Suppressor macrophage treated with lipopolysaccharide for 1 hour (primary cell): Measurements from ENCODE around the gene ATP2B3.
"Not testable (repeated sequence)": the region's sequence is repeated elsewhere in the genome, so short reads cannot be mapped to it uniquely, and the experiment has no call there.

ENCODE experiments used
- DNase-seq, 3 donors: peaks; one replicate each; pipeline ENCODE4 v3.0.0-alpha.2; 2020 to 2022

ATP2B3 gene

DNA sequence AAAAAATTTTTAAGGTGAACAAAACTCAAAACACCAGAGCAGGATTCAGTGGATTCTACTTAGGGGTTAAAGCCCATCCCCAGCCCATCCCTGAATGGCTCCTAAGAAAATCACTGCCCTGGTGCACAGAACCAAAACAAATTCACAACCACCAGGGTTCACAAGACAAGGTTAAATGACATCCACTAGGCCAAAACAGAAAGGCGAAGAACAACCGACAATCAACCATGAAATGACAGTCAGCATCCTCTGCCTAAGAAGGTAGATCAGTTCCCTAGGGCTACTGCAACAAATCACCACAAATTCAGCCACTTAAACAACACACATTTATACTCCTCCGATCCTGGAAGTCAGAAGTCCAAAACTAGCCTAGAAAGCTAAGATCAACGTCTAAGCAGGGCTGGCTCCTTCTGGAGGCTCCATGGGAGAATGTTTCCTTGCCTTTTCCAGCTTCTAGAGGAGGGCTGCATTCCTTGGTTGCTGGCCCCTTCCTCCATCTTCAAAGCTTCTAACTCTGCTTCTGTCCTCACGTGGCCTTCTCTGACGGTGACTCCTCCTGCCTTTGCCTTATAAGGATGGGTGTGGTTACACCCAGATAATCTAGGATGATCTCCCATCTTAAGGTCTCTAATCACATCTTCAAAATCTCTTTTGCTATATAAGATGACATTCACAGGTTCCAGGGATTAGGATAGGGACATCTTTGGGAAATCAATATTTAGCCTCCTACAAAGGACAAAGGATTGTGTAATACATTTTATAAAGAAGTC, 79.7 kb downstream of the ATP2B3 start:
- DNase-seq, result no peak

DNA sequence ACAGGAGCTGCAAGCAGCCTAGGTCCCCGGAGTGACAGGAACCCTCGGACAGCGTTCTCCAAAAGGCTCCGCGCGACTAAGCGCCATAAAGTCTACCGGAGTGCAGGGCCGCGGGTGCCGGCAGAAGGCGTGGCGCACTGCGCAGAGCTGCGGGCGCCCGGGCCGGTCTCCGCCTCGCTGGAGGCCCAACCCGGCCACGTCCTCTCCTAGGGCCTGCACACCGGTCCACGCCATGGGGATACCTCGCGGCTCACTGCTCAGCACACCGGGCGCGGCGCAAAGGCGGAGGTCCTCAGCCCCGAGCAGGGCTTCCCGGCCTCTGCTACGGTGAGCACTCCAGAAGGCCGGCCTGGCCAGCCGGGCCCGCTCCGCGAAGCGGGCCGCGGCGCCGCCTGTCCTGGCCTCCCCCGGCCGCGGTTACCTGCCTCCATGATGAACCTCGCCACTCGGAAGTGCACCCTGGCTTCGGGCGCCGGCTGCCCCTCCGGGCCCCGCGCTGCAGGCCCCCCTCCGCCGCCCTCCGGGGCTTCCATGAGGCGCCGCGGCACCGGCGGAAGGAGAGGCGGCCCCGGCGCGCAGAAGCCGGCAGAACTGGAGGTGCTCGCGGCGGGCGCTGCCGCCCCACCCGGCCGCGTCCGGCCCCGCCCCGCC, 81.2 kb downstream of the ATP2B3 start, which contains the start of gene CCNQ:
Gene CCNQ (minus strand): TSS at position 599 of the 651 bp plus-strand sequence. CDS start 66 bp downstream, at position 533.
- peak in 2 of 3 donors; percentile 32 to 53 for DNase-seq

DNA sequence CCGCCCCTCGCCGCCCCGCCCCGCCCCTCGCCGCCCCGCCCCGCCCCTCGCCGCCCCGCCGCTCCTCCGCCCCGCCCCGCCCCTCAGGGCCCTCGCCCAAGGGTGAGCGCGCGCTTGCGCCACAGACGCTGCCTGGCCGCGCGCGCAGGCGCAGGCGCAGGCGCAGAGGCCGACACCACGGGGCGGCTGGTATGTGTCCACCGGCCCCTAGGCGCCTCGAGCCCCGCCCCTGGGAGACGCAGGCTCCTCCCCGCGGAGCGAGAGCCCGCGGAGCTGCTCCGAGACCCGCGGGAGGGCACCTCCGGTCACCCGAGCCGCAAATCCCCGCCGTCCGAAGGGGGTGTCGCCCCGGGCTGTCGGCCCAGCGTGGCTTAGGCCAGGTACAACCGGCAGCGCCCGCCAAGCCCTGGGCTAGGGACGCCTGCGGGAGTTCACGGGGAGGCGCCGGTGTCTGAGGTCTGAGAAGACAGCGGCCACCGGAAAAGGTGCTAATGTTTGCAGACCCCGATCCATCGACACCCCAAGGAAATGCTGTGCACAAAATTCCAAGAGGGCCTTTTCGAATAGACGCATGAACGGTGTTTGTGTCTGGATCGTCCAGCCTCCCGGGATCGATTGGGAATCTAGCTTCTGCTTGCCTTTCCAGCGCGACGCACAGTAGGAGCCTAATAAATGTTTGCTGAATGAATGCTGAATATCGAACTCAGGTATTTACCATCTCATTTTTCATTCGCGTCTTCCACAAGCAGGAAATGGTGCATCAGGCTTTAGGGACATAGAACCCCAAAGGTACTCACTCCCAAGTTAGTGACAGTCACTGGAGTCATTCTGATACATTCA, 82.0 kb downstream of the ATP2B3 start:
- peak; percentile 91 to 96 (median 94) for DNase-seq

DNA sequence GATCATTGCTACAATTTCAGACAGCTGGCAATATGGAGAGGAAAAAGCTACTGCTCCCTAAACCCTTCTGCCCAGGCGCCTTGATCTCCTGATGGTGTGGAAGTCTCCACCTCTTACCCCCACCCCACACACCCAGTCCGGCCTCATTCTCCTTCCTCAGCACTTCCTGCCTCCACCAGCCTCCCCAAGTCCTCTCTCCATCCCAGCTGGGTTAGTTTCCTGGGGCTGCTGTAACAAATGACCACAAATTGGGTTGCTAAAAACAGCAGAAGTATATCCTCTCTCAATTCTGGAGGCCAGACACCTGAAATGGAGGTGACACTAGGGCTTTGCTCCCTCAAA, 82.6 kb downstream of the ATP2B3 start:
- peak in 1 of 3 donors; percentile 42 for DNase-seq

DNA sequence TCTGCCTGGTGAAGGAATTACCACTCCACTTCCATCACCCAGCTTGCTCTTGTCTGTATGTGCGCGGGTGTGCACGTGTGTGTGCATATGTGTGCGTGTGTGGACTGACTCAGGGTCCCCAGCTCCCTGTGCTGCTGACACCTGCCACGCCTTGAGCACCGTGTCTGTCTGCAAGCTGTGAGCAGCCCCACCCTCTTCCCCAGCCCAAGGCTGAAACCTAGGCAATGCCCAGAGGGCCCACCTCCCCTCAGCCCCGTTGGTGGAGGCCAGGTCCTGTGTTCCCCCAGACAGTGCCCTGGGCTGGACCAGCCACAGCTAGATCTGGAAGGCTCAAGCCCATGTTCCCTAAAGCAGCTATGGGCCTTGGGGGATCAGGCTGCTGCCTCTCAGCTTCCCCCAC, 83.5 kb downstream of the ATP2B3 start:
- DNase-seq, result no peak

DNA sequence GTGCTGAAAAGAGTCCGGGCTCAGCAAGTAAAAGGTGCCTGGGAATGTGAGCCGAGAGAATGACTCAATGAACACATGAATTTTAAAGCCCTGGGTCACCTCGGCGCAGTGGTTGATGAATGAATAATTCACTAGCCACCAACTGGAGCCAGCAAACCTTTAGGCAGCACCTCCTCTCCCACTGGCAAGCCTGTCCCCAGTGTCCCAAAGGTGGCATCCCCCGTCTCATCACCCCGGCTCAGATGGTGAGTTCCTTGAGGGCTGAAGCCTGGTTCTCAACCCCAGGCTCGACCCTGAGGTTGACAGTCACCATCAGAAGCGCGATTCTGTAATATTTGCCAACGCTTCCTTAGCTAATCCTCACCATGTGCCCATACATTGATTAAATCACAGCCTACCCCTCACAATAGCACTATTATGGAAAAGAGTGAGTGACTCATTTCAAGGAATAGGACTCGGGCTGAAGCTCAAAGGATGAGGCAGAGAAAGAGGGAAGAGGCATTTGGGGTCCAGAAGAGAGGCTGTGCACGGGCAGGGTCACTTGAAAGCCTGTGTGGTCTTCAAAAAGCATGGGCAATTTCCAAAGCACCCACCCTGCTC, 84.2 kb downstream of the ATP2B3 start:
- DNase-seq, result no peak

DNA sequence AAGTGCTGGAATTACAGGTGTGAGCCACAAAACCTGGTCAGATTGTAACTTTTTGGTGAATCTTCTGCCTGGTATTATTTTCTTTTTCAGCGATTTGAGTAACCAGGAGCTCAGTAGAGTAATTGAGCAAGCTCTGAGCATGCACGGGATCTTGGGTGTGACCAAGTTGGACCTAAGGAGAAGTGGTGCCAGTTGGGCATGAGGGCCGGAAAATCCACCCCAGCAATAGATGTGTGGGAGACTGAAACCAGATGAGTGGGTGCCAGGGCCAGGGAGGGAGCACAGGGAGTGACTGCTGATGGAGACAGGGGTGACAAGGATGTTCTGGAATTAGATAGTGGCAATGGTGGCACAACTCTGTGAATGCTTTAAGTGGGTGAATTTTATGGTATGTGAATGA, 85.2 kb downstream of the ATP2B3 start:
- DNase-seq, result peak; percentile 64 to 69 (median 64)

DNA sequence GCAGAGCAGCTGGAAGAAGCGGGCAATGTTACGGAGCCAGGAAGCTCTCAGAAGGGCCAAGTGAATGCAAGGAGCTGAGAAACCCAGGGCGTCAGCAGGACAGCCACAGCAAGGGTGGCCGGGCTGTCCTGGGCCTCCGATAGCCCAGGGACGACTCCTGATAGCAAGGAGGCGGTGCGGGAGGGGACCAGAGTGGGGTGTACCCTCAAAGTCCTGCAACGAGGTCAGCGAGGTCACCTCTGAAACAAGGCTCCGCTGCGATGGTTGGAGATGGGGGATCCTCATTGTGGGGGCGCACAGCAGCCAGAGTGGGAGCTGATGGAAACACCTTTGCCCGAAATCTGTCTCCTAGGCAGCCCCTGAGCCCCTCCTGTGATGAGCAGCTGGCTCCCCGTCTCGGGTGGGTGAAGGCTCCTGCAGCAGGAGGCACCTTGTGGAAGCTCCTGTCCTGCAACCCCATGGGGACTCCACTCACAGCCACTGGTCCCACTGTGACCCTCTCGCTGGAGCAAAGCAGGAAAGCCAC, 85.8 kb downstream of the ATP2B3 start:
- no peak for DNase-seq

DNA sequence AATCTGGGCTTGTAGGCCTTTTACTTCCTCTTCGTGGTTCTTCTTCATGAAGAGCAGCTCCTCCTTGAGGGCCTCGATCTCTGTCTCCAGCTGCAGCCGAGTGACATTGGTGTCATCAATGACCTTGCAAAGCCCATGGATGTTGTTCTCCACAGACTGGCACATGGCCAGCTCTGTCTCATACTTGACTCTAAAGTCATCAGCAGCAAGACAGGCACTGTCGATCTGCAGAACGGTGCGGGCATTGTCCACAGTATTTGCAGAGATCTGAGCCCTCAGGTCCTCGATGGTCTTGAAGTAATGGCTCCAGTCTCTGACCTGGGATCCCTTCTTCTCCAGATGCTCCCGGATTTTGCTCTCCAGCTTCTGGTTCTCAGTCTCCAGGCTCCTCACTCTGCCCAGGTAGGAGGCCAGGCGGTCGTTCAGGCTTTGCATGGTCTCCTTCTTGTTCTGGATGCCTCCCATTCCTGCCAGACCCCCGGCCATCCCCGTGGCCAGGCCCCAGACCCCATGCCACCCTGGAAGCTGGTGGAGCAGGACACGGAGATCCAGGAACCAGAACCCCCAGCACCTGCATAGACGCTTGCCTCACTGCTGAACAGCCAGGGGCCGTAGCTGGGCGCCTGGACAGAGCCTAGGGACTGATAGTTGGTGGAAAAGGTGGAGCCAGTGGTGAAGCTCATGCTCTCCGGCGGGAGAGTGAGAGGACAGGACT, 87.4 kb downstream of the ATP2B3 start:
- DNase-seq, result not testable (repeated sequence)

DNA sequence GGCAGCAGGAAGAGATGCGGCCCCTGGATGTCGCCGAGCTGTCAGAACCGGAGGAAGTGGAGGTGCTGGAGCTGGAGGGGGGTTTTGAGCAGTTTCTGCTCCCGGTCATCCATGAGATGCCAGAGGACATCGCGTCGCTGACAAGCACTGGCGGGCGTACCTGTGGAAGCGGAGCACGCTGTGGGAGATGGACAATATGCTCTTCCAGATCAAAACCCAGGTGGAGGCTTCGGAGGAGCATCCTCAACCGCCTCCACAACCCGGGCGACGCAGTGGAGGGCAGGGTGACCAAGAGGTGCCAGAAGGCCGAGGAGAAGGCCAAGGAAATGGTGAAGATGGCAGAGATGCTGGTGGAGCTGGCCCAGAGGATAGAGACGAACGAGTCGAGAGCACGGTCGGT, 89.1 kb downstream of the ATP2B3 start:
- DNase-seq, result no peak

DNA sequence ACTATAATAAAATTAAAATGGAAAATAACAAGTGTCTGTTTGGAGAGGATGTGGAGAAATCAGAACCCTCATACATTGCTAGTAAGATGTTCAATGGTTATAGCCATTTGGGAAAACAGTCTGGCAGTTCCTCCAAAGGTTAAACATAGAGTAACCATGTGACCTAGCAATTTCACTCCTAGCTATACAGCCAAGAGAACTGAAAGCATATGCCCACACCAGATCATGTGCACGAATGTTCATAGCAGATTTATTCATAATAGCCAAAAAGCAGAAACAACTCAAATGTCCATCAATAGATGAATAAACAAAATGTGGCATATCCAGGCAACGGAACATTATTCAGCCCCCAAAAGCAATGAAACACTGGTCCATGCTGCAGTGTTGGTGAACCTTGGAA, 90.9 kb downstream of the ATP2B3 start:
- peak; percentile 77 to 84 (median 83) for DNase-seq

DNA sequence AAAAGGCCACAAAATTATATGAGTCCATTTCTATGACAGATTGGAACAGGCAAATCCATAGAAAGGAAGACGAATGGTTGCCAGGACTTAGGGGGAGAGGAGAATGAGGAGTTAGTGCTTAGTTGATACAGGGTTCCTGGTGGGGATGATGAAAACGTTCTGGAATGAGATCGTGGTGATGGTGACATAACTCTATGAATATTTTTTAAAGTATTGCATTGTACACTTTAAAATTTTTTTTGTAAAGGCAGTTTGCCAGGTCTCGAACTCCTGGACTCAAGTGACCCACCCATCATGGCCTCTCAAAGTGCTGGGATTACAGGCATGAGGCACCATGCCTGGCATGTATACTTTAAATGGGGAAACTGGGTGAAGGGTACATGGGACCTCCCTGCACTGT, 91.4 kb downstream of the ATP2B3 start:
- DNase-seq, result no peak

DNA sequence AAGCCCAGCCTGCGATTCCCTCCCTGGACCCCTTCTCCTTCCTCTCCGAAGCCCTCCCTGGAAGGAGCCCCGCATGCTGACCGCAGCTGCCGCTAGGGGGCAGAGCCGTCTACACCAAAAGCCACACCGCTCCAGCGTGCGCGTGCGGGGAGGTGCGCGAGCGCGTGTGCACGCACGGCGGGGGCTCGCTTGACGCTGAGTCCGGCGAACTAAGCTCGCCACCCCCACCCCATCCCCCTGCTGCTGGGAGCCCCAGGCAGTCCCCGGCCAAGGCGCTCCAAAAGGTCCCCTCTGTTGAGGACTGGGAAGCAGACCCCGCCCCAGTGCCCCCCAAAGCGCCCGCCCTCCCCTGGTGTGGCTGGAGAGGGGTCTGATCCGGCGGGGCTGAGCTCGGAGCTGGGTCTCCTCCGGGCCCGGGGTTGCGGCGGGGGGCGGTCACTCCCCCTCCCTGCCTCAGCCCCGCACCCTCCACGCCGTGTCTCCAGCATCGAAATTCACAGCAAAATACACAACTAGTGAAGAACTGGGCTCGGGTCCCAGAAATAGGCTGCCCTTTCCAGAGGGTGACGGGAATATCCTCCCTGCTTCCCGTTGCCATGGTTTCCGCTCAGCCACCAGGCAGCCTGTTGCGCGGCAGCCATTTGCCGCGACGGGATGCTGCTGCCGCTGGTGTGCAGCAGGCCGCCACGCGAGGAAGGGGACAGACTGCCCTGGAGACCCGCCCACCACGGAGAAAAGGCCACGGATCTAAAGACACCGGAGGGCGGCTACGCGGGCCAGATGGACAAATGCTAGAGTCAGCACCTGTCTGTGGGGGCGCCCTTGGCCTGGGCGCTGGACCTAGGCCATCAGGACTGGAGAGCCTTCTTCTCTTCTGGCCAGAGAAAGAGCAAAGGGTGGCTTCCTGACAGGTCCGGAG, 92.7 kb downstream of the ATP2B3 start:
- DNase-seq, result peak; percentile 47 to 80 (median 52)

DNA sequence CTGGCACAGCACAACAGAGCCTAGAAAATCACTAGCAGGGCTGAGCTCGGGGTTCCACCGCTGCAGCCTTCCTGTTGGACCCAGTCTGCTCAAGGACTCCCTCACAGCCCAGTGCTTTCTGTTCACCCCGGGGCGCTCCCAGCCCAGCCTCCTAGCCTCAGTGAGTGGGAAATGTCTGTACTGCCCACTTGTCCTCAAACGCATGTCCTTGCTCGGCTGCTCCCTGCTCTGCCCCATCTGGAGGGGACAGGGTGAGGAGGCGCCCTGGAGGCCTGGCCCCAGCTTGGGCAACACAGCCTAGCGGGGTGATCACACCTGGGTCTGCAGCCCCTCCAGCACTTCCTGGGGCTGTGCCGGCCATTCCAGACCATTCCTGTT, 93.4 kb downstream of the ATP2B3 start:
- DNase-seq, result no peak

DNA sequence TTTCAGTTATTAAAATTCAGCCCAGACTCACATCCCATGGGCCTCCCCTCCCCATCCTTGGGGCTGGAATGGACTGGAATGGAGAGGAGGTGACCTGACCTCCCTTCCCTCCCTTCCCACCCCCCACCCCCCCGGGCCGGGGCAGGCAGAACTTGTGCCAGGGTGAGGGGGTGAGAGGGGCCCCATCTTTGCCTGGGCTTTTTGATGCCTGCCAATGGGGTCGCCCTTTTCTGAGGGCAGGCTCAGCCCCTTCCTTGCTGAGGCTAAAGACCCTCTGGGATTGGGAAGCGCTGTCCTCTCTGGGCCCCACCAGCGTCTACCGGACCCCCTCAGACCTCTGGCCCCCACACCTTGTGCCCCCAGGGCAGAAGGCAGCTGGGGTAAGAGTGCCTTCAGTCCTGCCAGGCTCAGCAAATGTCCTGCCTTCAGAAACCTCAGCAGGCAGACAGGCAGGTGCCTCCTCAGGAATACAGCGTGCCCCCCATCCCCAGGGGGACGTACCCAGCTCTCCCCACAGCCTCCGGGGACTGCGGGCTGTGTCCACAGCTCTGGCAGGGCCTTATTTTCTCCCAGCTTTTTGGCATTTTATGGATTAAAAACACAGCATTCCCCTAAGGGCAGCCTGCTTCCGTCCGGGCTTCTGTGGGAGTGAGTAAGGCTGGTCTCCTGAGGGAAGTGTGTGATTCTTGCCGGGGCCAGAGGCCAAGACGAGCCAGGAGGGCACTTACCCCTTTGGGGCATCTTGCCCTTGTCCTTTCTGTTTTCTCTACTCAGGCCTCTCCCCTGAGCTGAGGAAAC, 94.1 kb downstream of the ATP2B3 start:
- no peak for DNase-seq

DNA sequence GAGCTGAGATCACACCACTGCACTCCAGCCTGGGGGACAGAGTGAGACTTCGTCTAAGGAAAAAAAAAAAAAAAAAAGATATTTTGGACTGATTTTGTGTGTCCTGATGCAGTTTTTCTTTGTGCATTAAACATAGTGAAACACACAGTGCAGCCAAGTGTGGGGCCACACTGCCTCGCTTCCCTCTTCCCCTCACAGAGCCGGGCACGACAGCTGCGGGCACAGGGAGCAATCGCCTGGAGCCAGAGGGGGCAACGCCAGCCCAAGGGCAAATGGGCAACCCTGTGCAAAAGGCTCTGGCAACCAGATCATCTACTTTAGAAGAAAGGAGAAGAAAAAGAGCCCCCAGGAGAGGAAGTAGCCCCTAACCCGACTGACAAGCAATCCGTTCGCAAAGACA, 95.0 kb downstream of the ATP2B3 start:
- no peak for DNase-seq

DNA sequence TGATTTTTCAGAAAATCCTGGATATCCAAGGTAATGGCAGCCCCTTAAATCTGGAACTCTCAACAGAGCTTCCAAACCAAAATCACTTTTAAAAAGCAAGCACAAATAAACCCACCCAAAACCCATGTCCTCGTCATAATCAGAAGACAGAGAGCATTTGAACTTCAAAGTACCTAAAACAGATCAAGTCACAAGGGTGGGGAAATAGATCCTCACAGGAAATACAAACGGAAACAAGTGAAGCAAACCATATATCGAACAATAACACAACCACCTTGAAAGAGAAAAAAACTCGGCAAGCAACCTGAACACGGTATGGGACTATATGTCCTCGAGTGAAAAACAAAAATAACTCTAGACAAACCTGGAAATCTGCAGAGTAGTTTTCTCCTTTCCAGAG, 97.4 kb downstream of the ATP2B3 start:
- no peak for DNase-seq

DNA sequence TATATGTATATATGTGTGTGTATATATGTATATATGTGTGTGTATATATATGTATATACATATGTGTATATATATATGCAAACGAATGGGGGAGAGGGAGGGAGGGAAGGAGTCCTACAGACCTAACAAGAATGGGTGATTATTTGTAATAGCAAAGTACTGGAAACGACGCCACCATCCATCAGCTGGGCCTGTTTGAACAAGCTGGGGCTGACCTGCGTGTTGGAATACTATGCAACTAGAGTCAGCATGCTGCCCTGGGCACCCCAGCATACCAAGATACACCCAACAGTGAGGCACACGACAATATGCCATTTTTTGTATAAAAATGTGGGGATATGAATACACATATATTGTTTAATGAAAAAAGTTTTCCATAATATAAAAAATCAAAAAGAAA, 103.1 kb downstream of the ATP2B3 start:
- no peak for DNase-seq

DNA sequence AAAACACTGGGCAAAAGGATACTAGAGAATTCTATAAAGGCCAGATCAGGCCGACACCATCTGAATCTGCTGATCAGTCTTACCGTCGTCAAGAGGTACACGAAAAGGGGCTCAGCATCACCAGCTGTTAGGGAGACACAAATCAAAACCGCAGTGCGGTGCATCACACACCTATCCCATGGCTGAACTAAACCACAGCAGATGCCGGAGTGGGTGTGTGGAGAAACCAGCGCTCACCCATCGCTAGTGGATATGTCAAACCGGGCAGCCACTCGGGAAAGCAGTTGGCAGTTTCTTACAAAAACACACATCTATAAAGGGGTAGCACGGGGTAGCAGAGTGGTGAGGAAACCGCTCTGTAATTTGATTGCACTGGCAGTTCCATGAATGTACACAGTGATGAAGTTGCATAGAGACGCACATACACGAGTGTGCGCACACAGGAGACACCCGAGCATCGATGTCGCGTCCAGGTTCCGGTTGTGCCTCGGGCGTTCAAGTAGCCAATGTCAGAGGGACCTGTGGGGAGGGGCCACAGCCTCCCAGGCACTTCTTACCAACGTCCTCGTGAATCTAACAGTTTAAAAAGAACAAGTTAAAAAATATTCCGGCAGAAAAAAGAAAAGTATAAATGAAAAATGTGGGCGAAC, 104.6 kb downstream of the ATP2B3 start:
- no peak for DNase-seq
